Measurements from ENCODE around the gene INTS14. TPM values are rescaled to one million over a fixed set of nuclear protein-coding genes. Genes with fewer than 3 reads are reported as not detected.

Gene INTS14
- total RNA-seq, 1 donor from 2014 or later: 40.9 TPM

DNA sequence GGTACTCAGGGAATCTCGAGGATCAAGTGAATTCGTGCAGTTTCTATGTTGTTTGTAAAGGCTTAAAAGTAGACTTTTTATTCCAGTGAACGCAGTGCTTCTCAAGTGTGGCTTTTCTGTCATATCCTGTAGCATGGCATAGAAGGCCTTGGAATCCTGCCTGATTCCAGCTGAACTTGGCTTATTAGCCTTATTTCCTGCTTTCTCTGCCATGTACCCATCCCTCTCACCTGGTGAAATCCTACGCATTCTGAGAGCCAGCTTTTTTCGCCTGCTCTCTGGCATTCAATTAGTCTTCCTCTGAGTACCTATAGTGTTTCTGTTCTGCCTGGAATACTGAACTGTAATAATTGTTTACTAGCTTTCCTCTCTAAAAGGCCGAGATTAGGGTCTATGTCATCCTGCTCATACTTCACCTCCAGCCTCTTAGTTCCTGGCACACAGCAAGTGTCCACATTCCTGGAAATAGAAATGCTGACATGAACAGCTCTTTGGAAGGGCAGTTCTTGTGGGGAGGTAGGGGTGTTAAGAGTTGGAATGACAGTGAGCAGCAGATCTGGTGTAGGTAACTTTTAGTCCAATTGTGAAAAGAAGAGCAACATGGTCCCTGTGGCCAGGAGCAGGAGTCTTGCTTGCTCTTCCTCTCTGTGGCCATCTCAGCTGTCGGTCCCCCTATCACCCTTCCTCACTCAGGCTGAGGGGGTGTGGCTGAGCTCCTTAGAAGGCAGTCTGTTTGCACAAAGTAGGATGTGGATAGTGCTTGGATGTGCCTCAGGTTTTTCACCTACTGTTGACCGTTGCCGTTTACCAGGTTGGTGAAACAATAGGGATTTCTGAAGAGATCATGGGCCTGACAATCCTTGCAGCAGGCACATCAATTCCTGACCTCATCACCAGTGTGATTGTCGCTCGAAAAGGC, 41.2 kb upstream of the INTS14 start:
- DNase-seq (ENCODE audit: low read depth): no peak
- no peak overlapping the region for H3K4me3 ChIP-seq (ENCODE audit: low read depth, low read length)
- TF ChIP-seq, protein P1, sequence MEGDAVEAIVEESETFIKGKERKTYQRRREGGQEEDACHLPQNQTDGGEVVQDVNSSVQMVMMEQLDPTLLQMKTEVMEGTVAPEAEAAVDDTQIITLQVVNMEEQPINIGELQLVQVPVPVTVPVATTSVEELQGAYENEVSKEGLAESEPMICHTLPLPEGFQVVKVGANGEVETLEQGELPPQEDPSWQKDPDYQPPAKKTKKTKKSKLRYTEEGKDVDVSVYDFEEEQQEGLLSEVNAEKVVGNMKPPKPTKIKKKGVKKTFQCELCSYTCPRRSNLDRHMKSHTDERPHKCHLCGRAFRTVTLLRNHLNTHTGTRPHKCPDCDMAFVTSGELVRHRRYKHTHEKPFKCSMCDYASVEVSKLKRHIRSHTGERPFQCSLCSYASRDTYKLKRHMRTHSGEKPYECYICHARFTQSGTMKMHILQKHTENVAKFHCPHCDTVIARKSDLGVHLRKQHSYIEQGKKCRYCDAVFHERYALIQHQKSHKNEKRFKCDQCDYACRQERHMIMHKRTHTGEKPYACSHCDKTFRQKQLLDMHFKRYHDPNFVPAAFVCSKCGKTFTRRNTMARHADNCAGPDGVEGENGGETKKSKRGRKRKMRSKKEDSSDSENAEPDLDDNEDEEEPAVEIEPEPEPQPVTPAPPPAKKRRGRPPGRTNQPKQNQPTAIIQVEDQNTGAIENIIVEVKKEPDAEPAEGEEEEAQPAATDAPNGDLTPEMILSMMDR (conservative IDR thresholded peaks at IDR 0.05; ENCODE audit: low read depth, low read length): no peak

DNA sequence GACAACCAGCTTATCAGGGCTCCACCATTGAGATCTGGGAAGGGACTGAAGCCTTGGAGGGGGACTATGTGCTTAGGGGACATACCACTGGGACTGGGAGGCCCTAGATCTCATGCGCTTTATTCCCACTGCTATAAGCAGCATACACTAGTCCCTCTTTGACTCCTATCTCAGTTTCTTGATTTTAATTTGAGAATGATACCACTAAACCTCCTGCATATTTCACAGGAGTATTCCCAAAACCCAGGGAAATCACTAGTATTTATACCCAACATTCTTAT, 40.1 kb upstream of the INTS14 start:
- no peak overlapping the region for H3K4me3 ChIP-seq (ENCODE audit: low read depth, low read length)
- TF ChIP-seq, protein P1 (conservative IDR thresholded peaks at IDR 0.05; ENCODE audit: low read depth, low read length): no peak
- DNase-seq (ENCODE audit: low read depth): no peak

DNA sequence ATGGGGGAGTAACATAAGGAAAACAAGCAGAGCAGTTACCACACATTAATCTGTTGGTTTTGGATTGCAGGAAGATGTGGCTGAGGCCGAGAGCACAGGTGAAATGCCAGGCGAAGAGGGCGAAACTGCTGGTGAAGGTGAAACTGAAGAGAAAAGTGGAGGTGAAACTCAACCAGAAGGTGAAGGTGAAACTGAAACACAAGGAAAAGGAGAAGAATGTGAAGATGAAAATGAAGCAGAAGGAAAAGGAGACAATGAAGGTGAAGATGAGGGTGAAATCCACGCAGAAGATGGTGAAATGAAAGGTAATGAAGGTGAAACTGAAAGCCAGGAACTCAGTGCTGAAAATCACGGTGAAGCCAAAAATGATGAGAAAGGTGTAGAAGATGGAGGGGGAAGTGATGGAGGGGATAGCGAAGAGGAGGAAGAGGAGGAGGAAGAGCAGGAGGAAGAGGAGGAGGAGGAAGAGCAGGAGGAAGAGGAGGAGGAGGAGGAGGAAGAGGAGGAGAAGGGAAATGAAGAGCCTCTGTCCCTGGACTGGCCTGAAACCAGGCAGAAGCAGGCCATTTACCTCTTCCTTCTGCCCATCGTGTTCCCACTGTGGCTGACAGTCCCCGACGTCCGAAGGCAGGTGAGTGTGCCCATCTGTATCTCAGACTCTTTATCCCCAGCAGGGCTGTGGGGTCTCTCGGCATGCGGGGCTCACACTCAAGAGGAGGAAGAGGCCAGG, 39.5 kb upstream of the INTS14 start:
- TF ChIP-seq, protein P1 (conservative IDR thresholded peaks at IDR 0.05; ENCODE audit: low read depth, low read length): no peak
- DNase-seq (ENCODE audit: low read depth): no peak
- no peak overlapping the region for H3K4me3 ChIP-seq (ENCODE audit: low read depth, low read length)

DNA sequence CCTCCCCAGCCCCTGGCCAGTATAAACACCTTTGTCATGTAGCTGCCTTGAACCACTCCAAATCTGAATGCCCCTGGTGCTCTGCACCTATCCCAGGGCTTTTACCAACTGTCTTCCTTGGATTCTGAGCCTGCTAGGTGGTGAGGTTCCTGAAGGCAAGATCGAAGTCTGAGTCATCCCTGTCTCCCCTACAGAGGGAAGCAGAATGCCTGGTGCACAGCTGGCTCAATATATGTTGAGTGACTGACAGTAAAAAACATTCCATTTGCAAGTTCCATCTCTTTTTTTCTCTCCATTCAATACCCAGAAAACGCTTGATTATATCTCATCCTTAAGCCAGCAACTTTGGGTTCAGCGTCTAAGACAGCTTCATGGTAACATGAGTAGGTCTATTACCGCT, 35.6 kb upstream of the INTS14 start:
- DNase-seq (ENCODE audit: low read depth): no peak
- no peak overlapping the region for H3K4me3 ChIP-seq (ENCODE audit: low read depth, low read length)
- TF ChIP-seq, protein P1 (conservative IDR thresholded peaks at IDR 0.05; ENCODE audit: low read depth, low read length): no peak

DNA sequence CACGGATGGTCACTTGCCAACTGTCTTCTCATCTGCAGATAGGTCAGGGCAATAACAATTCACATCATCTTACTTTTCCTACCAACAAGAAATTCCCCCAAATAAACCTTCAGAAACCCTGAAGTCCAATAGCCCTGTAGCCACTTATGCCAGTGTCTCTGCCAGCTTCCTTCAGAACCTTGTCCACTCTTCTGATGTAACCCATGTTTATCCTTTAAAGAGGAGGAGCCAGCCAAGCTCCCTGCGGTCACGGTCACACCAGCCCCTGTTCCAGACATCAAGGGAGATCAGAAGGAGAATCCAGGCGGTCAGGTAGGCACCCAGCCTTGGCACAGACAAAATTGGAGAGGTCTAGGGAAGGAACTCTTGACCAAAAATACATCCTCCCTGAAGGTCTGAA, 34.5 kb upstream of the INTS14 start:
- DNase-seq (ENCODE audit: low read depth): no peak
- no peak overlapping the region for H3K4me3 ChIP-seq (ENCODE audit: low read depth, low read length)
- TF ChIP-seq, protein P1 (conservative IDR thresholded peaks at IDR 0.05; ENCODE audit: low read depth, low read length): no peak

DNA sequence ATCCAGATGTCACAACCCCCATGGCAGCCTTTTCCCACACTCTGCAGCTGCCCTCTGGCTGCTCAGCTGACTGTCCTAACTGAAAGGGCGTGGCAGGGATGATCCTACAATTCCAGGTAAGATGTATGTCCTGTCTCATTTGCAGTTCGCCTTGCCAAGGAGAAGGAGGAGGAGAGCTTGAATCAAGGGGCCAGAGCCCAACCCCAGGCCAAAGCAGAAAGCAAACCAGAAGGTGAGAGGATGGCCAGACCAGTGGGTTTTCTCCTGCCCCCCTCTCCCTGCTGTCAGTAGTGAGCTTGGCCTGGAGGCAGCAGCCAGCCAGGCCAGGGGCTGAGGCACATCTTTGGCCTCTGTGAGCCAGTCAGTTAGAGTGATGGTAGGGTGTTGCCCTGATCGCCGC, 33.4 kb upstream of the INTS14 start:
- DNase-seq (ENCODE audit: low read depth): no peak
- H3K4me3 ChIP-seq (ENCODE audit: low read depth, low read length): no peak overlapping the region
- TF ChIP-seq, protein P1 (conservative IDR thresholded peaks at IDR 0.05; ENCODE audit: low read depth, low read length): no peak
